ENCODE data around the gene PLCB1.

Gene PLCB1

GRCh38 chr20:8714206-8714605 lies 582.1 kb downstream of the PLCB1 start:
- no peak for DNase-seq (ENCODE audit: low read depth)

GRCh38 chr20:8718279-8718678 lies 586.2 kb downstream of the PLCB1 start:
- in situ Hi-C loops (cut with HindIII; ENCODE audit: low sequenced_read_pairs): no loop called here
- no peak for DNase-seq (ENCODE audit: low read depth)
- no peak overlapping the region for H3K4me3 ChIP-seq (ENCODE audit: low read depth, low read length)
- TF ChIP-seq CTCF (IDR thresholded peaks at IDR 0.05; ENCODE audit: low read depth, low read length, missing control alignments): no peak

More at GRCh38 chr20:8714206-8714605, 582.1 kb downstream of the PLCB1 start:
- in situ Hi-C loops (cut with HindIII; ENCODE audit: low sequenced_read_pairs): no loop called here
- no peak overlapping the region for H3K4me3 ChIP-seq (ENCODE audit: low read depth, low read length)
- TF ChIP-seq CTCF (IDR thresholded peaks at IDR 0.05; ENCODE audit: low read depth, low read length, missing control alignments): no peak

GRCh38 chr20:8720089-8720488 lies 588.0 kb downstream of the PLCB1 start:
- in situ Hi-C loops (cut with HindIII; ENCODE audit: low sequenced_read_pairs): no loop called here
- TF ChIP-seq CTCF (IDR thresholded peaks at IDR 0.05; ENCODE audit: low read depth, low read length, missing control alignments): no peak
- no peak overlapping the region for H3K4me3 ChIP-seq (ENCODE audit: low read depth, low read length)
- no peak for DNase-seq (ENCODE audit: low read depth)

- no peak overlapping the region for H3K4me3 ChIP-seq (ENCODE audit: low read depth, low read length)
- TF ChIP-seq CTCF (IDR thresholded peaks at IDR 0.05; ENCODE audit: low read depth, low read length, missing control alignments): peak; percentile 77
- peak; percentile 59 for DNase-seq (ENCODE audit: low read depth)
- in situ Hi-C loops (cut with HindIII; ENCODE audit: low sequenced_read_pairs): no loop called here
Measured at GRCh38 chr20:8721098-8721497, 589.0 kb downstream of the PLCB1 start.

GRCh38 chr20:8722277-8722928 lies 590.3 kb downstream of the PLCB1 start:
- in situ Hi-C loops (cut with HindIII; ENCODE audit: low sequenced_read_pairs): no loop called here
- DNase-seq (ENCODE audit: low read depth): peak; percentile 59
- H3K4me3 ChIP-seq (ENCODE audit: low read depth, low read length): no peak overlapping the region
- peak; percentile 74 for TF ChIP-seq CTCF (IDR thresholded peaks at IDR 0.05; ENCODE audit: low read depth, low read length, missing control alignments)

- no peak for TF ChIP-seq CTCF (IDR thresholded peaks at IDR 0.05; ENCODE audit: low read depth, low read length, missing control alignments)
Measured at GRCh38 chr20:8723296-8723695, 591.2 kb downstream of the PLCB1 start.

More at GRCh38 chr20:8723296-8723695, 591.2 kb downstream of the PLCB1 start:
- no peak overlapping the region for H3K4me3 ChIP-seq (ENCODE audit: low read depth, low read length)
- no peak for DNase-seq (ENCODE audit: low read depth)
- in situ Hi-C loops (cut with HindIII; ENCODE audit: low sequenced_read_pairs): no loop called here
